Measurements from ENCODE around the gene EMSY.
"Not testable (repeated sequence)": the region's sequence is repeated elsewhere in the genome, so short reads cannot be mapped to it uniquely, and the experiment has no call there.

Gene EMSY

DNA sequence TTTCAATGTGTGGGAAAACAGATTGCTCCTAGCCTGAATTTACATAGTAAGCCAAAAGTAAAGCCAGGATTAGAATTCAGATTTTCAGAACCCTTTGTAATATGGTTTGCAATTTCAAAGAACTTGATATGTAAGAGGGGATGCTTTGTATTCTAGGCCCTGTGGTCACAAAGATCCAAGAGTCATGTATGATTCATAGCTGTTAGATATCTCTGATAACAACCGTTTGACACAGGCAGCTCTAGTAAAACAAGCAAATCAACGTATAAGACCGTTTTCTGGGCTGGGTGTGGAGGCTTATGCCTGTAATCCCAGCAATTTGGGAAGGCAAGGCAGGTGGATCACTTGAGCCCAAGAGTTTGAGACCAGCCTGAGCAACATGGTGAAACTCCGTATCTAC, 79.6 kb downstream of the EMSY start:
- DNase-seq (ENCODE audit: low read depth) = no peak

DNA sequence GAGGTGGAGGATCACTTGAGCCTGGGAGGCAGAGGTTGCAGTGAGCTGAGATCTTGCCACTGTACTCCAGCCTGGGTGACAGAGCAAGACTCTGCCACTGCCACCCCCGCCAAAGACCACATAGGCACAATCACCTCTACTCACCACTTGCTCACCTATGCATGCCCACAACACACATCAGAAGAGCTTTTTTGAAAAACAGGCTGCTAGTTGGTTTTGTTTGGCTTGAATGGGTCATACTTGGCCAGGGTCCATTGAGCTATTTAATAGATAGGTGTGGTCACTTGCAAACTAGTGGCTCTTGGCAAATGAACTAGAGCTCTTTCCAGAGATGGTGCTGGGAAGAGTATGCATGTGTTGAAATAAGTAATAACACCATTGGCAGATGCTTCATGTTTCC, 80.1 kb downstream of the EMSY start:
- no peak for DNase-seq (ENCODE audit: low read depth)

DNA sequence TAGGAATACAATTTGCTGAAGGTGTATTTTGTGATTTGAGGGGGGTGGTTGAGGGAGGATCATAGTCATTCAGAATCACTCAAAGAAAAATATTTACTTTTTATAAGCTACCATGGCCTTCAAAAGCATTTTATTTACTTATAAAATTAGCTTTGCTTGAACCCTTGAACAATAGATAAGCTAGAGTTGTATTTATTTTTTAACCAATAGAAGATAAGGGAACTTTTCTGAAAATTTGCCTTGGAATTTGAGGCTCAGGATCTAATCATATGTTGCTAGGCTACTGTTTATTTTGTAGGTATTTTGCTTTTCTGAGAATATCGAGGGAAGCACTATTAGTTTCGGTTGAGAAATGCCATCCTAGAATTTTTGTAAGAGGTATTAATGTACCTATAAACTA, 82.1 kb downstream of the EMSY start:
- no peak for DNase-seq (ENCODE audit: low read depth)

DNA sequence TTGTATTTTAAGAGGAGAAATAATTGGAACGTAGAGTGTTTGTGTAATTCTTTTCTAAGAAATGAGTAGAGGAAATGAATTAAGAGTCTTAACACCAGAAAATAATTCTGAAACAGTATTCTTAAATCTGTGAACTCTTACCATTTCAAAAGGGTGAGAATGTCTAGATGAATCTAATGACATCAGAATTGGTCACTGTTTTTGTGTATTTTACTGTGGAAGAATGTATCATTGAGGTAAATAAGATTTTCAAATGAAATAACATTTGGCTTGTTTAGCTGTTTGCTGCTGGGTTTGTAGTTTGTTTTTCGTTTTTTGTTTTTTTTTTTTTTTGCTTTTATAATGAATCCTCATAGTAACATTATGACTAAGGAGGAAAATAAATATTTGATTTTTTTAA, 97.6 kb downstream of the EMSY start:
- no peak for DNase-seq (ENCODE audit: low read depth)

DNA sequence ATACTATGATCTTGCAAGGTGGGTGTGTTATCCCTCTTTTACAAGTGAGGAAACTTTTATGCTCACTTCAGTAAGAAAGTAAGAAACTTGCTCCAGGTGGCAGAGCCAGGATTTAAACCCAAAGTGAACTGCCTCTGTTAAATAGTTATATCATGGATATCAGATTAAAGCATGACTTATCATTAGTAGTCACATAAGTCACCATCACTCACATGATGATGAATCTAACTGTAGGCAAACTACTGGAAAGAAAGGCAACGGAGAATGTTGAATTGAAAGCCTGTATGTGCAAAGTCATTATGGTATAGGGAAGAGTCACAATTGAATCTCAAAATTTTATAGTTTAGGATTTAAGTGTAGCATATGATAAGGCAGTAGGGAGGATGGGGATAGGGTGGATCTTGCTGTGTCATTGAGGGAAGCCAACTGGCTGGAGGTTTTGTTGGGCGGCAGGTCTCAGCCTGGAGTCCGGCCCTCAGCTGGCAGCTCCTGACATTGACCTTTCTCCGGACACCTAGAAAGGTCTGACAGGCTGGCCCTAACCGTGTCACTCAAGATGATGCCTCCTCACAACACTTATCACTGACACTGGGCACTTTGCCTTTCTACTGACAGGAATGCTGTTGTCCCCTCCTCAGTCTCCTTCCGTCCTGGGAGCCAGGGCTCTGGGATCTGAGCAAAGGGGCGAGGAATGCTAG, 98.3 kb downstream of the EMSY start:
- no peak for DNase-seq (ENCODE audit: low read depth)

- DNase-seq (ENCODE audit: low read depth) = no peak
Observed at GRCh38 chr11:76550781-76551180, 106.0 kb downstream of the EMSY start.

DNA sequence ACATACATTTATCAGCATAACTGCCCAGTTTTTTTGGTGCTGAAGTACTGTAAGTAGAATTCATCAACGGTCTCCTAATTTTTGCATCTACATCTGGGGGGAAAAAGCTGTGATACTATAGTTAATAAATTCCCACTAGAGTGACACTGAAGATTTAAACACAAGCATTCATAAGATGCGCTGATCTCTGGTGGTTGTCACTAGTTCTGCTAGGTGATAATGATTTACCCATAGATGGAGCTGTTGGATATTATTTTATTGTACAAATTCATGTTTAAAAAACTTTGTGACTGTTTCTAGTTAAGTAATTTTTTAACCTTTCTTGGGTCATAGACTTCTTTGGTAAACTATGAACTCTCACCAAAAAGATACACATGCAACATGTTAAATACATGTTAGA, 106.6 kb downstream of the EMSY start:
- no peak for DNase-seq (ENCODE audit: low read depth)

- DNase-seq (ENCODE audit: low read depth) = no peak
Observed at GRCh38 chr11:76552987-76553386, 108.2 kb downstream of the EMSY start.

DNA sequence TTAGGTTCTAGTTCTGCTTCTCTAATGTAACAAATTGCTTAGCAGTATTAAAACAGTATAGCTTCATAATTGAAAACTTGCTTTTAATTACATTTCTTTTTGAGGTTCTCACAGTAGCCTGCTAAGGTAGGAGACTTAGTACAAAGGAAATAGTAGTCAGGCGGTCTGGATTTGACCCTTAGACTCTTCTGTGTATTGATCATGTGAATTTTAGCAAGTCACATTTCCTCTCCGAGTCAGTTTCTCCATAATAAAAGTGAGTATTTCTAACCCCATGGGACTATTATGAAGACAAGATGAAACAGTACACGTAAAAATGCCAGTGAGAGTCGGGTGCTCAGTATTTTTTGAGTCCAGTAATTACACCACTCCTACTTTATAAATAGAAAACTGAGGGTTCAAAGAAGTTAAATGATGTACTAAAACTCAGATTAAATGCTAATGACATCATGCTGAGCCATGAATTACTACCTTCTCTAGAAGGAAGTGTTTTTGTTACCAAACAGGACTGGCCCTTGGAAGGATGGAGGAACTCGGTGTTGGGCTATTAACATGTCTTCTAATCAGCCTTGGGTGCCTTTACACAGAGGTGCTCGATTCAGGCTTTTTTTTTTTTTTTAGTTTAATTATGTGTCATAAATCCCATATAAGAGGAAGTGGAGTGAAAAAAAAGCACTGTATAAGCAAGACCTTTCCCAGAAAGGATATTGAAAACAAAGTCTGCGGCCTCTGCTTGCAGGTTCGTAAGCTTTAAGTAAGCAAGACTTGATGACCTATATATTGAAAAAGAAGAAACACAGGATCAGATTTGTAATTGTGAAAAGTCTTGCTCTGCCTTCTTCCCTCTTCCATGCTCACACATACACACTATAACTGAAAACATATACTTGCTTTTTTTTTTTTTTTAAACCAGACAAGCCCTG, 109.0 kb downstream of the EMSY start:
- no peak for DNase-seq (ENCODE audit: low read depth)

- DNase-seq (ENCODE audit: low read depth) = no peak
Observed at GRCh38 chr11:76554767-76555166, 109.9 kb downstream of the EMSY start.

GRCh38 chr11:76557466-76557865, 112.6 kb downstream of the EMSY start:
- DNase-seq (ENCODE audit: low read depth) = no peak

DNA sequence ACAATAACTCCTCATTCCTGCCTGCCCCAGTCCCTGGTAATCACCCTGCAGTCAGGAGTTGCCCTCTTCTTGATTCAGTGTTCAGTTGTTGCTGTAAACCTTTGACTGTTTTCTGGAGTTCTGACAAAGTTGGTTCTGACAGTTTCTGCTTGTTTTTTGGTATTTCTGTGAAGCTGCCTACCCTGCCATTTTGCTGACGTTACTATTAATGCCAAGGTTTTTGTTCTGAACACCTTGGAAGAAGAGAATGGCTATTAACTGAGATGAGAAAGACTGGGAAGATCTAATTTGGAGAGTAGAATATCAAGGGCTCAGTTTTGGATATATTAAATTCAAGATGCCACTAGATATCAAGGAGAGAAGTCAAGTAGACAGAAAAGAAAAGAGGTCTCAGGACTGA, 113.7 kb downstream of the EMSY start:
- no peak for DNase-seq (ENCODE audit: low read depth)

GRCh38 chr11:76558891-76559290, 114.1 kb downstream of the EMSY start:
- DNase-seq (ENCODE audit: low read depth) = no peak

DNA sequence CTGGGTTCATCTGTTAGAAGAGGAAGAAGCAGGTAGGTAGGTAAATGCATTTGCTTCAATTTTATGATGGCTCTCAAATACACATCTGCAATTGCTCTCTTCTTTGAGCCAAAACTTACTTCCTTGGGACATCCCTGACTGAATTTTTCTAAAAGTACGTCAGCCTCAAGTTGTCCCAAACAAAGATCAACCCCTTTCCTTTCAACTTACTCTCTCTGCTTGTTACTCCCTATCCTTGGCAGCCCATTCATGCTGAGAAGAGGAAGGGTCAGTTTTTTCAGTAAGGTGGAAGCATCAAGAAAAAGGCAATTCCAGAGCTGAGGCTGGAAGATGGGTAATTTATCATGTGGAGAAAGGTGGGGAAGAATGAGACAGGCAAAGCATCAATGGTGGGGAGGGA, 114.5 kb downstream of the EMSY start:
- DNase-seq (ENCODE audit: low read depth) = no peak

GRCh38 chr11:76560219-76560618, 115.4 kb downstream of the EMSY start:
- DNase-seq (ENCODE audit: low read depth) = no peak

- DNase-seq (ENCODE audit: low read depth) = no peak
Observed at GRCh38 chr11:76561245-76561644, 116.4 kb downstream of the EMSY start.

DNA sequence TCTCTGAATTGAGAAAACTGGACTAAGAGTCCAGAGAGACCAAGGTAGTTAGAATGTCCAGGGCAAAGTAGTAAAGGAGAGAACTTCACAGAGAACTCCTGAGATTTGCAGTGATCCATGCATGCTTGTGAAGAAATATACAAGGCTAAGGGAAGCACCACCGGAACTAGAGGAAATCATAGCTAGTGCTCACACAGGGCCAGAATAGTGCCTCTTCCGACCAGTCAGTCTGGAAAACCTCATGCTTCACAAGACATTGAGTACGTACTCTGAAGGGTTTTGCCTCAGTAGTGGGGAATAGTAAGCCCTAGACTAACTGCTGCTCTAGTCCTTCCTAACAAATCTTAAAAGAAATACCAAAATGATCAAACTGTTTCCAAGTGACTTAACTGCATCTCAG, 117.7 kb downstream of the EMSY start:
- no peak for DNase-seq (ENCODE audit: low read depth)

DNA sequence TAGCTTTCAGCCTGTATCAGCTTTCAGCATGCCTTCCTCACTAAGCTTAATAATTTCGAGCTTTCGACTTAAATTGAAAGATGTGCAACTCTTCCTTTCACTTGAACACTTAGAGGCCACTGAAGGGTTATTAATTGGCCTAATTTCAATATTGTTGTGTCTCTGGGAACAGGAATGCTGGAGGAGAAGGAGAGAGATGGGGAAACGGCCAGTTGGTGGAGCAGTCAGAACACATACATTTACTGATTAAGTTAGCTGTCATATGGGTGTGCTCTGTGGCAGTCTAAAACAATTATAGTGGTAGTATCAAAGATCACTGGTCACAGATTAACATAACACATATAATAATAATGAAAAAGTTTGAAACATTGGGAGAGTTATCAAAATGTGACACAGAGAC, 119.5 kb downstream of the EMSY start:
- no peak for DNase-seq (ENCODE audit: low read depth)

DNA sequence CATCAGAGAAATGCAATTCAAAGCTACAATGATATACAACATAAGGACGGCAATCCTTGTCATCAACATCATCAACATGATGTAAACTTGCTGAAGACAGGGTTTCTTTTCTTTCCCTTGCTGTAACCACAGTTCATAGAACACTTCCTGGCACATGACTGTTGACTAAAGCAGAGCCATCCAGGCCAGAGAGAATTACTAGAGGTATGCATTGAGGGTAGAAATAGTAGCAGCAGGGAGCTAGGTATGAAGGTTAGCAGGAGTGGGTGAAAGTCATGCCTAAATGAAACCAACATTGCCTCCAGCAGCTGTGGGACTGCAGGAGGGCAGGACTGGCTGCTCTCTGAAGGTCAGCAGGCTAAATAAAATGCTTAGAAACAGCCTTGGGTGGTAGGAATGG, 122.0 kb downstream of the EMSY start:
- DNase-seq (ENCODE audit: low read depth) = no peak

DNA sequence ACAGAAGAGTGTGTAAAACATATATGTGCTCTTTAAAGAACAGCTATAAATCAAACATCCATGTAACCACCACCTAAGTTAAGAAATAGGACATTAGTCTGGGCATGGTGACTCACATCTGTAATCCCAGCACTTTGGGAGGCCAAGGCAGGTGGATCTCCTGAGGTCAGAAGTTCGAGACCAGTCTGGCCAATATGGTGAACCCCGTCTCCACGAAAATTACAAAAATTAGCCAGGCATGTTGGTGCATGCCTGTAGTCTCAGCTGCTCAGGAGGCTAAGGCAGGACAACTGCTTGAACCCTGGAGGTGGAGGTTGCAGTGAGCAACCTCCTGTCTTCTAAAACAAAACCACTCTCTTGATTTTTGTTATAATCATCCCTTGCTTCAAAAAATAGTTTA, 122.4 kb downstream of the EMSY start:
- no peak for DNase-seq (ENCODE audit: low read depth)

GRCh38 chr11:76568139-76568538, 123.3 kb downstream of the EMSY start:
- DNase-seq (ENCODE audit: low read depth) = no peak

GRCh38 chr11:76568621-76569020, 123.8 kb downstream of the EMSY start:
- DNase-seq (ENCODE audit: low read depth) = no peak

DNA sequence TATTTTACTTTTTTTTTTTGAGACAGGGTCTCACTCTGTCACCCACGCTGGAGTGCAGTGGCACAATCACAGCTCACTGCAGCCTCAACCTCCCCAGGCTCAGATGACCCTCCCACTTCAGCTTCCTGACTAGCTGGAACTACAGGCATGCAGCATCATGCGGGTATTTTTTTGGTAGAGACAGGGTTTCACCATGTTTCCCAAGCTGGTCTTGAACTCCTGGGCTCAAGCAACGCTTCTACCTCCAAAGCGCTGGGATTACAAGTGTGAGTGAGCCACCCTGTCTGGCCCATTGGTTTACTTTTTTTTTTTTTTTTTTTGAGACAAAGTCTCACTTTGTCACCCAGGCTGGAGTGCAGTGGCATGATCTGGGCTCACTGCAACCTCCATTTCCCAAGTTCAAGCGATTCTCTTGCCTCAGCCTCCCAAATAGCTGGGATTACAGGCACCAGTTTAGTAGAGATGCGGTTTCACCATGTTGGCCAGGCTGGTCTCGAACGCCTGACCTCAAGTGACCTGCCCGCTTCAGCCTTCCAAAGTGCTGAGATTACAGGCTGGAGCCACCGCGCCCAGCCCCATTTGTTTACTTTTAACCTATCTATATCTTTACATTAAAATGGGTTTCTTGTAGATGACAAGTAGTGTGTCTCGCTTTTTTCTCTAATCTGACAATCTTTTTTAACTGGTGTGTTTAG, 127.5 kb downstream of the EMSY start:
- not testable (repeated sequence) for DNase-seq (ENCODE audit: low read depth)

Data from activated T-cell treated with anti-CD3 and anti-CD28 coated beads for 1 hour (primary cell).